Neuronal stem cell (in vitro differentiated cells): ENCODE measurements around the gene BTG3. TPM values are rescaled to one million over a fixed set of nuclear protein-coding genes. Genes with fewer than 3 reads are reported as not detected.

Source experiments
- small RNA-seq: library from polyadenylated mRNA; stranded (forward); fragments of <200 nt; extraction: miRNeasy Mini kit (QIAGEN cat#:217004); gene quantifications from one replicate; pipeline ENCODE3, GENCODE V24; 2013; ENCODE audit not compliant: insufficient read depth

The BTG3 gene

Small RNAs within 50 kb of the gene (small RNA-seq; reads per million reads assigned to genes)
- gene RF00019, result not detected
